Stimulated activated CD8-positive, alpha-beta memory T cell treated with anti-CD3 and anti-CD28 coated beads, Interleukin-7, amount 100 ng/mL, for 4 hours (primary cell): Measurements from ENCODE around the gene FBXO17.
A peak's percentile ranks its signal among the peaks of the same experiment; 100 is the strongest.
"Not testable (repeated sequence)": the region's sequence is repeated elsewhere in the genome, so short reads cannot be mapped to it uniquely, and the experiment has no call there.

Source experiments
- DNase-seq, 2 donors: peaks; one replicate each; pipeline ENCODE4 v3.0.0-alpha.2; 2020; ENCODE audit warnings: low read depth in 2 of 2

FBXO17 gene

DNA sequence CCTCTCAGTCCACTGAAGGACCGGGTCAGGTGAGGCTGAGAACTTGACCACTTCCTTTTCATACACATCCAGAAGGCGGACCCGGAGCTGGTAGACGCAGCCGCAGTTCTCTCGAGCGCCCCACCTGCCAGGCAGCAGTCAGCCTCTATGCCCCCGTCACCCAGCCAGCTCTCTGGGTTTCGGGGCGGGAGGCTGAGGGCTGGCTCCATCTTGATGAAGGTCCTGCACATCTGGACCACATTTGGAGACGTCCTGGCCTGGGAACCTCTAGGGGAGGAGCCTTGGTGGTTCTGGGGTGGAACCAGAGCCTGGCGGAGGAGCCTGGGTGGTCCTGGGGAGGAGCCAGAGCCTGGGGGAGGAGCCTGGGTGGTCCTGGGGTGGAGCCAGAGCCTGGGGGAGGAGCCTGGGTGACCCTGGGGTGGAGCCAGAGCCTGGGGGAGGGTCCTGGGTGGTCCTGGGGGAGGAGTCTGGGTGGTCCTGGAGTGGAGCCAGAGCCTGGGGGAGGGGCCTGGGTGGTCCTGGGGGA, 30.5 kb downstream of the FBXO17 start:
- DNase-seq: no peak

- DNase-seq: no peak
These were observed 32.9 kb downstream of the FBXO17 start for GRCh38 chr19:38942471-38943181.

GRCh38 chr19:38941979-38942378, 33.6 kb downstream of the FBXO17 start:
- no peak for DNase-seq

DNA sequence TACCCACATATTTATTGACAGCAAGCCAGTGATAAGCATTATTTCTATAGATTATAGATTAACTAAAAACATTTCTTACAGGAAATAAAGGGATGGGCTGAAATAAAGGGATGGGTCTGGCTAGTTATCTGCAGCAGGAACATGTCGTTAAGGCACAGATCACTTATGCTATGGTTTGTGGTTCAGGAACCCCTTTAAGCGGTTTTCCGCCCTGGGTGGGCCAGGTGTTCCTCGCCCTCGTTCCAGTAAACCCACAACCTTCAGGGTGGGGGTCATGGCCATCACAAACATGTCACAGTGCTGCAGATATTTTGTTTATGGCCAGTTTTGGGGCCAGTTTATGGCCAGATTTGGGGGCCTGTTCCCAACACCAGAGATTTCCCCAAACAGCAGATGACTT, 34.1 kb downstream of the FBXO17 start:
- DNase-seq: not testable (repeated sequence)

DNA sequence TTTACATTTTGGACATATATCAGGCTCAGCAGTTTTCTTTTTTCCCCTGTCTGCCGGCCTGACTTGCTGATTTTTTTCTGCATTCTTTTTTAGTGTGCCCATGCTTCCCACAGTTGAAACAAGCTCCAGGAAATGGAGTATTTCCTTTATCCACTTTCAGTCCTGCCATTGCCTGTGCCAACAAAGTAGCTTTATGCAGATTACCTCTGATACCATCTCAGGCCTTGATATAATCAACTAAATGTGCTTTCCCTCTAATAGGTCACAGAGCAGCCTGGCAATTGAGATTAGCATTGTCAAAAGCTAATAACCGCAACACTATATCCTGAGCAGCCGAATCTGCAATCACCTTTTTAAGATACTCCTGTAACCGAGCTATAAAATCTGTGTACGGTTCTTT, 35.6 kb downstream of the FBXO17 start:
- DNase-seq: no peak

DNA sequence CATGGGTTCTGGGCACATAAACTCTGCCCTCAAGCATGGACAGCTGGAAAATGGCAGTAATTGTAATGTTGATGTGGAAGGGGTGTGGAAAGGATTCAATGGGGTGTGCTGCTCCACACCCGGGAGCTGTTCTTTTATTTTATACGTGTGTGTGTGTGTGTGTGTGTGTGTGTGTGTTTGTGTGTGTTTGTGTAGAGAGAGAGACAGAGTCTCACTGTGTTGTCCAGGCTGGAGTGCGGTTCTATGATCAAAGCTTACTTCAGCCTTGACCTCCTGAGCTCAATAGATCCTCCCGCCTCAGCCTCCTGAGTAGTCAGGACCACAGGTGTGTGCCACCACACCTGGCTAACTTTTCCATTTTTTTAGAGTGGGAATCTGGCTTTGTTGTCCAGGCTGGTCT, 42.0 kb downstream of the FBXO17 start:
- no peak for DNase-seq

DNA sequence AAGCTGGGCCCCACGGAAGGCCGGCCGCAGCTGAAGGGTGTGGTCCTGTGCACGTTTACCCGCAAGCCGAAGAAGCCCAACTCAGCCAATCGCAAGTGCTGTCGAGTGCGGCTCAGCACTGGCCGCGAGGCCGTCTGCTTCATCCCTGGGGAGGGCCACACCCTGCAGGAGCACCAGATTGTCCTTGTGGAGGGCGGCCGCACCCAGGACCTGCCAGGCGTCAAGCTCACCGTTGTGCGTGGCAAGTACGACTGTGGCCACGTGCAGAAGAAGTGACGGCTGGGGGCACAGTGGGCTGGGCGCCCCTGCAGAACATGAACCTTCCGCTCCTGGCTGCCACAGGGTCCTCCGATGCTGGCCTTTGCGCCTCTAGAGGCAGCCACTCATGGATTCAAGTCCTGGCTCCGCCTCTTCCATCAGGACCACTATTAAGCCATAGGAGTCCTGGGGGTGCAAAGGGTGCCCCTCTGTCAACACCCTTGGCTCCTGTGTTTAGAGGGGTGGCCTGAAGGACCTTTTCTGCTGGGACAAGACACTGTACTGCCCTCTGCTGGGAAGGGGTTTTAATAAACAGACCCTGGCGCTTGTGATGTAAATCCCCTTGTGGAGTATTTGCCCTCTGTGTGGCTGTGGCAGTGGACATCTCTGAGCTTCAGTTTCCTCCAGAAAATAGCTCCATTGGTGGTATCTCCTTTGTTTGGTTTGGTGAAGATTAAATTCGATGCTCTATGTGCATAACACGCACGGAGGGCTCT, 42.9 kb downstream of the FBXO17 start:
- DNase-seq: no peak

GRCh38 chr19:38931521-38931793, 44.1 kb downstream of the FBXO17 start:
- no peak for DNase-seq

DNA sequence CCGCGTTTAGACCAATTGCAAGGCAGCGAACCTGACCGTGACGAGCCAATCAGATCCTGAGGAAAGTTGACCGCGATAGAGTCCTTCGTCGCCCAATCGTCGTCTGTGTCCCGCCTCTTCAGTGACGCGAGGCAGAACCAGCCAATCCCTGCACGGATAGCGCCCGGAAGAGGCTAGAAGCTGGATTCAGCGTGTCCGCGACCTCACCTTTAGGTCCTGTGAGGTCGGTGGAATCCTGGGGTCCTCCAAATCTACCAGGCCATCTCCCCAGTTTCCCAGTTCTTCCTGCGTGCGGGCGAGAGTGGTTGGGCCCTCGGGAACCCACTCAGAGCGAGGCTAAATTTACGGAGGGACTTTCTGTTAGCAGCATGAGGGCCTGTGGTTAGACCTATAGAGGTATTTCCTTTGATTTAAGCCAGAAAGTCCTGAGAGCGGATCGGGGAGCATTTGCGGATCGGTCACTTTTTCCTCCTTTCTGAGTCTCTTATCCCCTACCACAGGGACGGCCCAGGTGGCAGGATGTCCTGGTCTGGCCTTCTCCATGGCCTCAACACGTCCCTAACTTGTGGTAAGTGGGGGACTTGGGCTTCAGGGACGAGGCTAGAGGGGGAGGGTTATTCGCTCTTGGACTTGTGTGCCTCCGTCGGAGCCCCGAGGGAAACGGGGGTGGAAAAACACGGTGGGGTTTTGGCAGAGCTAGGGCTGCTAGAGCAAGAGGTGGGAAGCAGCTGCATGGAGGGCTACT, 44.6 kb downstream of the FBXO17 start, which contains the start of gene MRPS12:
Gene MRPS12 (plus strand): TSS at position 169 of the 745 bp plus-strand sequence. CDS start 351 bp downstream, at position 520.
- DNase-seq: peak; percentile 97 to 98

GRCh38 chr19:38929929-38930775, 45.4 kb downstream of the FBXO17 start, which contains the start of gene SARS2:
SARS2 (minus strand) TSS chr19:38930763; CDS start chr19:38930736, 27 bp downstream.
- peak; percentile 82 to 85 for DNase-seq

DNA sequence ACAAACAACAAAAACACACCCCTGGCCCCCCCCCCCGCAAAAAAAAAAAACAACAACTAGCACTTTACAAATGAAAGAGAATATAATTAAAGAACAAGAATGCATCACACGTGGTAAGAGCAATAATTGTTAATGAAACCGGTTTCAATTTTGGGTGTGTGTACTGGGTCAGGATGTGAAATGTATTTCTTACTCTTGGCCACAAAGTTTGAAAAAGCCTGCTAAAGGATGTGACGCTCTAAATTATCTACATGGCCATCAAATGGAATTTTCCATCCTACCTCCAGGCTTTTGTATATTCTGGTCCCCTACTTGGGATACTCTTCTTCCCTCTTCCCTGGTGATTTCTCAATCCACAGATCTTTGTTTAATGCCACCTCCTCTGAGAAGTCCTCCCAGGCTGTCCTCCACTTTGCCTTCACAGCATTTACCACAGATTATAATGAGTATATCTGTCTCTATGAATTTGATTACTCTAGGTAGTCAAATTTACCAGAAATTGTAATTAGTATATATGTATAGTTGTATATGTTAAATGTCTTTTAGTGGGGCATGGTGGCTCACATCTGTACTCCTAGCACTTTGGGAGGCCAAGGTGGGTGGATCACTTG, 47.0 kb downstream of the FBXO17 start:
- DNase-seq: no peak

DNA sequence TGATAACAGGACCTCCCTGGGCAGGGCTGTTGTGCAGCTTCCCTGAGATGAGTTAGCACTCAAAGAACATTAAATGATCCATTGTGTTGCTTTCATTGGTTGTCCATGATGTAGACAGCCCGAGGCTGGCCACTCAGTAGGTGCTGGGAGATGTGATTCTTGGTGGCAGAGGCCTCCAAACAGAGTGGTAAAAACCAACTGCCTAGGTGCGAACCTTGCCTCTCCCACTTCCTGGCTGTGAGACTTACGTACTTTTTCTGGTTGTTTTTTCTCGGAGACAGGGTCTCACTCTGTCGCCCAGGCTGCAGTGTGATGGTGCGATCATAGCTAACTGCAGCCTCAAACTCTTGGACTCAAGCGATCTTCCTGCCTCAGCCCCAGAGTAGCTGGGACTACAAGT, 51.2 kb downstream of the FBXO17 start:
- DNase-seq: peak in 1 of 2 donors; percentile 28

DNA sequence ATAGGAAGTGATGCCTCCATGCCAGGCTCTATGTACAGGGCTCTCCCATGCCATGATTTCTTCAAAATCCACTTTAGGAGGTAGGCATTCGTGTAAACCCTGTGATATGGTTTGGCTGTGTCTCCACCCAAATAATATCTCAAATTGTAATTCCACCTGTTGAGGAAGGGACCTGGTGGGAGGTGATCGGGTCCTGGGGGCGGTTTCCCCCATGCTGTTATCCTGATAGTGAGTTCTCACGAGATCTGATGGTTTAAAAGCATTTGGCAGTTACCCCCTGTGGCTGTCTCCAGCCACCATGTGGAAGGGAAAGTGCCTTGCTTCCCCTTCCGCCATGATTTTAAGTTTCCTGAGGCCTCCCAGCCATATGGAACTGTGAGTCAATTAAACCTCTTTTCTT, 53.1 kb downstream of the FBXO17 start:
- no peak for DNase-seq

GRCh38 chr19:38921420-38922274, 53.9 kb downstream of the FBXO17 start:
- DNase-seq: no peak

DNA sequence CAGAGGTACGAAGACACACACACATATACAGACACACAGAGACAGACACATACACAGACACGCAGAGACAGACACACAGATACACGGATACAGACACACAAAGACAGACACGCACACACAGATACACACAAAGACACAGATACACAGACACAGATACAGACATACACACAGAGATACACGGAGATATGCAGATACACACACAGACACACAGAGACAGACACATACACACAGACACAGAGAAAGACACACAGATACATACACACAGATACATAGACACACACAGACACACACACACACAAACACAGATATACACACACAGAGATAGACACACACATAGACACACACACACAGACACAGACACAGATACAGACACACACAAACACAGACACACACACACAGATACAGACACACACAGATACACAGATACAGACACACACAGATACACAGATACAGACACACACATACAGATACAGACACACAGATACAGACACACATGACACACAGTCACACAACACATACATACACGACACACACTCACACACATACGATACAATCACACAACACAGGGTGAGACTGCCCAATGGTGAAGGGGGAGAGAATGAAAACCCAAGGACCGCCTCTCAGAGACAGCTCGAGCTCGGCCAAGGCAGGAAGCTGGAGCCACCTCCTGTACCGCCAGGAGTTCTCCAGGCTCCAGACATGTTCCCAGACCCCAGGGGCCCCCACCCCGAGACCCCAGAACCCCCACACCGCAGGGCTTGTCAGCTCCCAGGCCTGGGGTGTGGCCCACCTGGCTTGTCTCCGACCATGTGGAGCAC, 54.7 kb downstream of the FBXO17 start:
- DNase-seq: no peak

DNA sequence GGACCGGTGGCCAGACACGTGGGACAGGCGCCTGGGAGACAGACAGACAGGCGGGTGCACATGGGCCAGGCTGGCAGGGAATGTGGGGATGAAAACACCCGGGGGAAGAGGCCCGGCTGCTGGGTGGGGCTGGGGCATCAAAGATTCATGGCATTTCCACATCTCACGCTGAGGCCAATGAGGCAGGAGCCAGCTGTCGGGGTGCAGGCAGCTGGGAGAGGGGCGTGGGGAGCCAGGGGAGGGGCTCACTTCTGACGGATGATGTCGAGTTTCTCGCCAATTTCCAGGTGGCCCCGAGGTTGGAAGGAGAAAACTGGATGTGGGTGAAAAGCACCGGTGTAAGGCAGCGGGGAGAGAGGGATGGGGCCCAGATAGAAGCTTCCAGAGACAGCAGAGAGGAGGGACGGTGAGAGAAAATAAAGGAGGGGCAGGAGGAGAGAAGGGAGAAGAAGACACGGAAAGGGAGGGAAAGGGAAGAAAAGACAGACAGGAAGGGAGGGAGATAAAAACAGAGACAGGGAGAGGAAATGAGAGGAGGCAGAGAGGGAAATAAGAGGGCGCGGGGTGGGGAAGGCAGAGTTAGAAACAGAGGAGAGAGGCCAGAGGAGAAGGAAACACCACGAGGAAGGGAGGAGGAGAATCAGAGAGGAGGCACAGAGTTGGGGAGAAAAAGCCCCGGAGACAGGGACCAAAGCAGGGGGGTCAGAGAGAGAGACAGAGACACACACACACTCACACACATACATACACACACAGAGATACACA, 55.5 kb downstream of the FBXO17 start:
- DNase-seq: no peak

DNA sequence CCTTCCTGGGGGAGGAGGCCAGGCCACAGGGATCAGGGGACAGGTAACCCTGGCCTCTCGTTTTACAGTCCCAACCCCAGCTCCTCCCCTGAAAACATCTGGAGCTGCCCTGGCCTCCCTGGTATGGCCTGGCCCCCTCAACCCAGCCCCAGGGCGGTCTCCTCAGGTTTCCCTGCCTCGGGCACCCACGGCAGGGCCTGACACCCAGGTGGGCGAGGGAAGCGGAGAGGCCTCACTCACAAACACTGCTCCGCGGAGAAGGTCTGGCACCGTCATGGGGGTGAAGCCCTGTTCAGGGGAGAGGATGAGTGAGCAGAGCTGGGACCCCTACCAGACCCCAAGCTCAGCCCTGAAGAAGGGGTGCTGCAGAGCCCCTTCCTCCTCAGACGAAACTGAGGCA, 57.0 kb downstream of the FBXO17 start:
- no peak for DNase-seq

GRCh38 chr19:38917921-38918491, 57.5 kb downstream of the FBXO17 start:
- DNase-seq: no peak
